Retina (tissue), 1 donor: ENCODE data around the gene USP14.
"Not testable (repeated sequence)": the region's sequence is repeated elsewhere in the genome, so short reads cannot be mapped to it uniquely, and the experiment has no call there.

ENCODE experiments used
- DNase-seq: peaks from one replicate; pipeline ENCODE4 v3.0.0-alpha.2; 2016

Gene USP14

DNA sequence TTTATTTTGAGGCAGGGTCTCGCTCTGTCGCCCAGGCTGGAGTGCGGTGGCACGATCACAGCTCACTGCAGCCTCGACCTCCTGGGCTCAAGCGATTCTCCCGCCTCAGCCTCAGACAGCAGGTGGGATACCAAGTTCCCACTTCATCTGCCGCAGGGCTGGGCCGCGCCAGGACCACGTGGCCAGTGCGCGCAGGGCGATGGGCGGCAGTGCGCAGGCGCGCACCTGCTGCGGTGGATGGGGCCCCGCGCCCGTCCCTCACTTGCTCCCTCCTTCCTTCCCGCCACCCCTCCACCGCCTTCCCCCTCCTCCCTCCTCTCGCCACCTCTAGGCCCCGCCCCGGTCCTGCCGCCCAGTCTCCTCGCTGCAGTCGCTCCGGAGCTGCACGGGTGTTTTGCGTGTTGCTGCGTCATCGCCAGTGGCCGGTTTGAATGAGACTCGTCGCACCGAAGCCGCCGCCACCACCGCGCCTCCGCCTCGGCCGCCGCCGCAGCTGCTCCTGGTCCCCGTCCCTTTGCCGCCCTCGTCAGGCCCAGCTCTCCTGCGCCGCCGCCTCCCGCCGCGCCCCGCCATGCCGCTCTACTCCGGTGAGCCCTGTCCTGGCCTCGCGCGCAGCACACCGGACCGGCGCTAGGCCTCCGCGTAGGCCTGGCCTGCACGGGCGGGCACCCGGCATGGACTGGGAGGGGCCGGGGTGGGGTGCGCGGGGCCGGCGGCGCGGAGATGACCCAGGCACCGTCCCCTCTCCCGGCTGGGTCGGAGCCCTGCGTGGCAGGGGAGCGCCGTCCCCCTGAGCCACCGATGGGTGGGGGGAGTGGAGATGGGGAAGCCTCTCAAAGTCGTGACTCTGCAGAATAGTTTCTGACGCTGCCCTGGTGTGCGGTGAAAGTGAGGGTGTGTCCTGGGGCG lies at the start of gene USP14:
Gene USP14, plus strand, starts transcription at position 430 of the 909 bp plus-strand sequence. Its CDS starts 142 bp downstream, at position 572.
- DNase-seq: peak; percentile 91

GRCh38 chr18:108665-109063 lies 49.7 kb upstream of the USP14 start:
- not testable (repeated sequence) for DNase-seq

- not testable (repeated sequence) for DNase-seq
Measured at GRCh38 chr18:109130-109921, 49.0 kb upstream of the USP14 start.

DNA sequence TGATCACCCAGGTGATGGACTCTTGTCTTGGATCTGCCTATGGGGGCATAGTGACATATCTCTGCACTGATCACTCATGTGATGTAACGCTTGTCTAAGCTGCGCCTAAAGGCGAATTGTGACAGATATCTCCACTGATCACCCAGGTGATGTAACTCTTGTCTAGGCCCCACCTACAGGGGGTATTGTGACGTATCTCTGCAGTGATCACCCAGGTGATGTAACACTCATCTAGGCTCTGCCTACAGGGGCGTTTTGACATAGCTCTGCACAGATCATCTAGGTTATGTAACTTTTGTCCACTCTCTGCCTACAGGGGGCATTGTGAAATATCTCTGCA lies 48.5 kb upstream of the USP14 start:
- DNase-seq: not testable (repeated sequence)

DNA sequence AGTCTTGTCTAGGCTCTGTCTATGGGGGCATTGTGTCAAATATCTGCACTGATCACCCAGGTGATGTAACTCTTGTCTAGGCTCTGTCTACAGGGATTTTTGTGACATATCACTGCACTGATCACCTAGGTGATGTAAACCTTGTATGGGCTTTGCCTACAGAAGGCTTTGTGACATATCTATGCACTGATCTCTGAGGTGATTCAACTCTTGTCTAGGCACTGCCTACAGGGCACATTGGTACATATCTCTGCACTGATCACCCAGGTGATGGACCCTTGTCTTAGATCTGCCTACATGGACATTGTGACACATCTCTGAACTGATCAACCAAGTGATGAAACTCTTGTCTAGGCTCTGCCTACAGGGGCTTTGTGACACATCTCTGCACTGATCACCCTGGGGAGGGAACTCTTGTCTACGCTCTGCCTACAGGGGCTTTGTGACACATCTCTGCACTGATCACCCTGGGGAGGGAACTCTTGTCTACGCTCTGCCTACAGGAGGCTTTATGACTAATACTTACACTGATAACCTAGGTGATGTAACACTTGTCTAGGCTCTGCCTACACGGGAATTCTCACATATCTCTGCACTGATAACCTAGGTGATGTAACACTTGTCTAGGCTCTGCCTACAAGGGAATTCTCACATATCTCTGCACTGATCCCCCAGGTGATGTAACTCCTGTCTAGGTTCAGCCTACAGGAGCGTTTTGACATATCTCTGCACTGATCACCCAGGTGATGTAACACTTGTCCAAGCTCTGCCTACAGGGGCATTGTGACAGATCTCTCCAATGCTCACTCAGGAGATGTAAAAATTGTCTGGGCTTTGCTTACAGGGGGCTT lies 47.8 kb upstream of the USP14 start:
- DNase-seq: not testable (repeated sequence)

DNA sequence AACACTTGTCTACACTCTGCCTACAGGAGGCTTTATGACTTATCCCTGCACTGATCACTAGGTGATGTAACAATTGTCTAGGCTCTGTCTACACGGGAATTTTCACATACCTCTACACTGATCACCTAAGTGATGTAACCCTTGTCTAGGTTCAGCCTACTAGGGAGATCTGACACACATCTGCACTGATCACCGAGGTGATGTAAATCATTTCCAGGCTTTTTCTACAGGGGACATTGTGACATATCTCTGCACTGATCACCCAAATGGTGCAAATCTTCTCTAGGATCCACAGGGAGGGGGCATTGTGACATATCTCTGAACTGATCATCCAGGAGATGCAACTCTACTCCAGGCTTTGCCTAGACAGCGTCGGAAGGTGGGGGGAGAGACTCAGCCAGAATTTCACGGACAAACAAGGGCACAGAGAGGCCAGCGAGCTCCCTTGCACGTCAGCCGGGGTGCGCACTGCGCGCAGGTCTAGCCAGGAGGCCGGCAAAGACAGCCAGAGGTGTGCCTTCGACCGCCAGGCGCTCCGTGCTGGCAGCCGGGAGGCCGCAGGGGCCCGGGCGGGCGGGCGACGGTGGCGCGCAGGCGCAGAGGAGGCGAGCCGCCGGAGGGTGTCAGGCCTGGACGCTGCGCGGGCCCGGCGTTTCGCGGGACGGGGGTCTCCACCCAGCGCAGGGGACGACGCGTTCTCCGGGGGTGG lies 46.9 kb upstream of the USP14 start:
- DNase-seq: peak; percentile 84

DNA sequence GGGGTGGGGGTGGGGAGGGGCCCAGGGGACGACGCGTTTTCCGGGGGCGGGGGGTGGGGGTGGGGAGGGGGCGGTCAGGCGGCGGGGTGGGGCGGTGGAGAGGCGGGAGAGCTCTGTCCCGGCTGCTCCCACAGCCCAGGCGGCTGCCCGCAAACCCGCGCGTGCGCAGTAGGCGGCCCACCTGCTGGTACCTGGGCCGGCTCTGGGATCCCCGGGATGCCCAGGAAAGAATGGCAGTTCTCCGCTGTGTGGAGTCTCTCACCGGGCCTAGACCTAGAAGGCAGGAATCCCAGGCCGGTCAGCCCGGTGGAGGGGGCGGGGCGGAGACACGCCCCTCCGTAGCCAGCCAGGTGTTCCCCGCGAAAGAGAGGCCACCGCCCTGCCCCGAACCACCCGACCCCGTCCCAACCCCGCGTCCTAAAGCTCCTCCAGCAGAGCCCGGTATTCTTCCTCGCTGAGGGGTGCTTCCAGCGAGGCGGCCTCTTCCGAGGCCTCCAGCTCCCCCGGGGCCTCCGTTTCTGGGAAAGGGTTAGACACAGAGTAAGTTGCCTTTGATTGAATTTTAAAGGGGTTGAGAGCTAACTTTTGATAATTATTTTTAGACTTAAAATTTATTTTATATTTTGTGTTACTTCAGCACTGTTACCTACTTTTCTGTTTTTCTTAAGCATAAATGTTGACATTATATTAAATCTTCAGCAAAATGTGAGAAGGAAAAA lies 46.2 kb upstream of the USP14 start:
- not testable (repeated sequence) for DNase-seq

DNA sequence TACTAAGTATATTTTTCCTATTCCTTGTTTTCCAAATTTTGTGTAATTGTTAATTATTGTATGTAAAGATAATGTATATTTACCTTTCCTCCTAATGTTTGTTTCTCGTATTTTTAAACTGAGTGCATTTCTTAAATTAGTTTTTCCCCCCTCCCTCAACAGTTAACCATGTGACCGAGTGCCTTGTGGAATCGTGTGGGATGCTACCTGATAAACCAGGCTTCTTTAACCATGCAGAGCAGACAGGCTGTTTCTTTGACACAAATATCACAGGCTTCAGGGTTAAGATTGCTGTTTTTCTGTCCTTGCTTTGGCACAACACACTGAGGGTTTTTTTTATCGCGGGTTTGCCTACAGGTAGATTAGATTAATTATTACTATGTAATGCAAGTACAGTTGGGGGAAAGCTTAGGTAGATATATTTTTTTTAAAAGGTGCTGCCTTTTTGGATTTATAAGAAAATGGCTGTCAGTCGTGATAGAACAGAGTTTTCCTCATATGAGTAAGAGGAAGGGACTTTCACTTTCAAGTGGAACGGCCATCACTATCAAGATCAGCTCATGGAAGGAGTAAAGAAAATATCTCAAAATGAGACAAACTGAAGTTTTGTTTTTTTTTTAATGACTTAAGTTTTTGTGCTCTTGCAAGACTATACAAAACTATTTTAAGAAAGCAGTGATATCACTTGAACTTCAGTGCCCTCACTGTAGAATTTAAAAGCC lies 37.7 kb upstream of the USP14 start:
- not testable (repeated sequence) for DNase-seq

GRCh38 chr18:135045-135444 lies 23.3 kb upstream of the USP14 start:
- no peak for DNase-seq

GRCh38 chr18:136433-136832 lies 21.9 kb upstream of the USP14 start:
- no peak for DNase-seq

- DNase-seq: no peak
Measured at GRCh38 chr18:137327-137726, 21.0 kb upstream of the USP14 start.

- no peak for DNase-seq
Measured at GRCh38 chr18:140670-141266, 17.6 kb upstream of the USP14 start.

DNA sequence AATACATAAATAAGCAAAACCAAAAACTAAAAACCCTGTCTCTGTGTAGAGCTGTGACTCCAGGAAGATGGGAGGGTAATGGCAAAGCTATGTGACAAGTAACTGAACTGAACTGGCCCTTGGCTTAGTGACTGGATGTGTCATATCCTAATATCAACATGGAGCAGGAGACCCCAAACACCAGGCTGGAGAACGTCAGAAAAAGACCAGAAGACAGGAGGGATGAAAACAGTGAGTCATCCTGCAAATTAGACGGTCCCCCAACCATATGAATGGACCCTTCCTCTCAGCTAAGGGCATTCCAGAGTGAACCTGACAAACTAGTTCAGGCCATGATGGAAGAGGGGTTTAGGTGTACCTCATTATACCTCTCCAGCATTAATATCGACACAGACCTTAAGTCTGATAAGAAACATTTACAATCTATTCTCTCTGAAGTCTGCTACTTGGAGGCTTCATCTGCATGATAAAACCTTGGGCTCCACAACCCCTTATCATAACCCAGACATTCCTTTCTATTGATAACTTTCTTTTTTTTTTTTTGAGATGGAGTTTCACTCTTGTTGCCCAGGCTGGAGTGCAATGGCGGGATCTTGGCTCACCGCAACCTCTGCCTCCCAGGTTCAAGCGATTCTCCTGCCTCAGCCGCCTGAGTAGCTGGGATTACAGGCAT lies 15.6 kb upstream of the USP14 start:
- DNase-seq: not testable (repeated sequence)

GRCh38 chr18:148841-149240 lies 9.5 kb upstream of the USP14 start:
- no peak for DNase-seq

- no peak for DNase-seq
Measured at GRCh38 chr18:154151-154550, 4.2 kb upstream of the USP14 start.

- no peak for DNase-seq
Measured at GRCh38 chr18:155688-156087, 2.7 kb upstream of the USP14 start.

DNA sequence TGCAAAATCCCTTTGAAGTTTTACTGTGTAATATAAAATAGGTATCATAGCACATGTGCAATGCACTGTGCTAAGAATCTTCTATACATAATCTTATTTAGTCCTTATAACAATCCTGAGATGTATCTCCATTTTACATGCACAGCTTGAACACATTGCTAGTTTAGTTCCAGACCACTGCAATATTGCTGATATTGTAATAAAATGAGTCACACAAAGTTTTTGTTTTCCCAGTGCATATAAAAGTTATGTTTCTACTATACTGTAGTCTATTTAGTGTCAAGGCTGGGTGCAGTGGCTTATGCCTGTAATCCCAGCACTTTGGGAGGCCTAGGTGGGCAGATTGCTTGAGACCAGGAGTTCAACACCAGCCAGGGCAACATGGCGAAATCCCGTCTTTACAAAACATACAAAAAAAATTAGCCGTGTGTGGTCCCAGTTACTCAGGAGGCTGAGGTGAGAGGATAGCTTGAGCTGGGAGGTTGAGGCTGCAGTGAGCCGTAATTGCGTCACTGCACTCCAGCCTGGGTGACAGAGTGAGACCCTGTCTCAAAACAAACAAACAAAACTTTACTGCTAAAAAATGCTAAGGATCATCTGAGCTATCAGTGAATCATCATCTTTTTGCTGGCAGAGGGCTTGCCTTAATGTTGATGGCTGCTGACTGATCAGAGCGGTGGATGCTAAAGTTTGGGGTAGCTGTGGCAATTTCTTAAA lies 1.7 kb upstream of the USP14 start:
- no peak for DNase-seq

DNA sequence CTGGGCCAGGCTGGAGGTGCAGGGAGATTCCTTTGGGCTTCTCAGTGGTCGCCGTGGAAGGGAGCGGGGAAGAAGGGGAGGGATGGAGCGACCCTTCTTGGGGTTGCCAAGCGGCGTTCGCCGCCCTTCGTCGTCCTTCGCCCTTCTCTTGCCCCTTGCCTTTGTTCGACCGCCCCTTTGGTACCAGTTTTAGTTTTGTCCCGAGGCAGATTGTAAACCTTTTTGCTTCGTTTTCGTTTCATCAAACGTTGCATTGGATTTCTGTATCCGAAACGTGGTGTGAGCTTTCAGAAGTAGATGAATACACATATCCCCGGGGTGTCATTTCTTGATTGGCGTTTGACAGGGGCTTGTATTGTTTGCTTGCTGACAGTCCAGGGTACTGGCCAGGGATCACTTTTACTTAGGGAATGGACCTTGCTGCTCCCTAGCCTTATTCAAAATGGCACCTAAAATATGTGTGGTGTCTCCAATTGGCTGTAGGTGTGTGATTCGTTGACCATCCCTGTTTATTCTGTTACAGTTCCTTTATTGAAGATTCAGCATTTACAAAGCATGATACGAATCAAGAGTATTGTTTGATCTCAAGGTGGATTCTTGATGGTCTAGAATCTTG lies 788 bp downstream of the USP14 start:
- DNase-seq: no peak

GRCh38 chr18:159933-160332 lies 1.6 kb downstream of the USP14 start:
- no peak for DNase-seq
